Hepatocyte (in vitro differentiated cells): ENCODE results near the gene ARL6IP4. TPM values are rescaled to one million over a fixed set of nuclear protein-coding genes. Genes with fewer than 3 reads are reported as not detected.

Experiments
- DNase-seq: peaks from one replicate; pipeline ENCODE4 v3.0.0-alpha.2; 2016; ENCODE audit warnings: low spot score
- H2AFZ ChIP-seq: fragments of 200-600 bp; sonication (generic); 2 replicates; pipeline ENCODE4 v1.6.0; 2016; ENCODE audit warnings: antibody characterized with exemption, mild to moderate bottlenecking
- H3K27ac ChIP-seq: fragments of 200-600 bp; sonication (generic); 2 replicates; pipeline ENCODE4 v1.5.1; 2016; ENCODE audit warnings: mild to moderate bottlenecking
- H3K27me3 ChIP-seq: fragments of 200-600 bp; sonication (generic); 2 replicates; pipeline ENCODE4 v1.6.1; 2016
- H3K36me3 ChIP-seq: fragments of 200-600 bp; sonication (generic); replicated peaks from 2 replicates; pipeline ENCODE4 v1.5.1; 2016; ENCODE audit warnings: low read depth; ENCODE audit not compliant: insufficient read depth
- H3K4me1 ChIP-seq: fragments of 200-600 bp; sonication (generic); 2 replicates; pipeline ENCODE4 v1.5.1; 2016; ENCODE audit warnings: mild to moderate bottlenecking, moderate library complexity; ENCODE audit not compliant: insufficient read depth
- H3K4me2 ChIP-seq: fragments of 200-600 bp; sonication (generic); 2 replicates; pipeline ENCODE4 v1.6.0; 2016
- H3K4me3 ChIP-seq: fragments of 200-600 bp; sonication (generic); 2 replicates; pipeline ENCODE4 v1.5.1; 2016; ENCODE audit warnings: mild to moderate bottlenecking
- H3K79me2 ChIP-seq: fragments of 200-600 bp; sonication (generic); 2 replicates; pipeline ENCODE4 v1.6.0; 2017; ENCODE audit warnings: mild to moderate bottlenecking
- H3K9me2 ChIP-seq: fragments of 200-600 bp; sonication (generic); replicated peaks from 2 replicates; pipeline ENCODE4 v1.6.0; 2017; ENCODE audit warnings: mild to moderate bottlenecking; ENCODE audit not compliant: insufficient read depth
- H3K9me3 ChIP-seq: fragments of 200-600 bp; sonication (generic); 2 replicates; pipeline ENCODE4 v1.5.1; 2016; ENCODE audit warnings: low read depth, mild to moderate bottlenecking
- H4K20me1 ChIP-seq: fragments of 200-600 bp; sonication (generic); 2 replicates; pipeline ENCODE4 v1.6.0; 2016; ENCODE audit warnings: mild to moderate bottlenecking; ENCODE audit not compliant: insufficient read depth, poor library complexity, severe bottlenecking
- CTCF ChIP-seq: fragments of 200-600 bp; sonication (generic); IDR thresholded peaks from 2 replicates; pipeline ENCODE4 v1.5.1; 2016; ENCODE audit warnings: antibody characterized with exemption, mild to moderate bottlenecking; ENCODE audit not compliant: poor library complexity
- EZH2 ChIP-seq: fragments of 200-600 bp; sonication (generic); IDR thresholded peaks from 2 replicates; pipeline ENCODE4 v1.6.1; 2016; ENCODE audit warnings: antibody characterized with exemption, mild to moderate bottlenecking, borderline replicate concordance
- EZH2phosphoT487 ChIP-seq: fragments of 200-600 bp; sonication (generic); IDR thresholded peaks from one replicate; pipeline ENCODE4 v1.6.1; 2018; ENCODE audit warnings: antibody characterized with exemption, mild to moderate bottlenecking, low read depth, moderate library complexity; ENCODE audit not compliant: unreplicated experiment, severe bottlenecking
- WGBS: methylation state at CpG from one replicate; pipeline ENCODE4 v1.1.6; 2016; ENCODE audit warnings: low lambda C conversion rate; ENCODE audit errors: missing lambda C conversion rate; 5-methylcytosine and 5-hydroxymethylcytosine counted together
- polyA plus RNA-seq: library from polyadenylated mRNA; unstranded; fragments of >200 nt; fragmentation: Nextera tagmentation; extraction: Ambion mirVana; gene quantifications from 2 replicates; pipeline ENCODE4 v1.2.1, GENCODE V29; 2016
- total RNA-seq: library from RNA; depleted of rRNA; stranded (reverse); fragments of >200 nt; gene quantifications from 2 replicates; pipeline ENCODE4 v1.2.3, GENCODE V29; 2014

The ARL6IP4 gene
- total and polyA plus RNA-seq, 2 experiments from 2014 or later: 138 to 248 TPM

GRCh38 chr12:123004287-123004686 is 23.8 kb downstream of the ARL6IP4 start:
- Histone ChIP-seq H3K79me2 (no peaks in the 10 kb centered on the region), H3K4me2 (no peak overlapping the region), H2AFZ (no peak overlapping the region), H3K9me2 (no peaks in the 10 kb centered on the region), H3K27ac (no peak overlapping the region), H3K27me3 (no peaks in the 10 kb centered on the region), H4K20me1 (no peaks in the 10 kb centered on the region), H3K9me3 (no peaks in the 10 kb centered on the region), H3K36me3 (no peaks in the 10 kb centered on the region), H3K4me3 (no peak overlapping the region), H3K4me1 (no peaks in the 10 kb centered on the region)
- no peak for TF ChIP-seq CTCF
- no peak for TF ChIP-seq EZH2
- no peak for TF ChIP-seq EZH2phosphoT487
- DNase-seq: no peak
- WGBS: 91% methylated on average over 14 of the region's 14 CpGs

GRCh38 chr12:123005081-123005626 is 24.7 kb downstream of the ARL6IP4 start:
- 96% methylated on average over 22 of the region's 22 CpGs for WGBS
- H3K4me3 ChIP-seq: no peak overlapping the region
- no peaks in the 10 kb centered on the region for H3K4me1 ChIP-seq
- no peak for DNase-seq
- H3K27ac ChIP-seq: no peak overlapping the region
- H3K4me2 ChIP-seq: no peak overlapping the region
- H4K20me1 ChIP-seq: no peaks in the 10 kb centered on the region
- no peaks in the 10 kb centered on the region for H3K27me3 ChIP-seq
- H2AFZ ChIP-seq: no peak overlapping the region
- no peaks in the 10 kb centered on the region for H3K79me2 ChIP-seq
- H3K9me3 ChIP-seq: no peaks in the 10 kb centered on the region
- no peaks in the 10 kb centered on the region for H3K36me3 ChIP-seq
- no peak for TF ChIP-seq CTCF
- no peak for TF ChIP-seq EZH2phosphoT487
- no peak for TF ChIP-seq EZH2
- no peaks in the 10 kb centered on the region for H3K9me2 ChIP-seq

GRCh38 chr12:123006977-123007376 is 26.5 kb downstream of the ARL6IP4 start:
- 80% methylated on average over 12 of the region's 12 CpGs for WGBS

More at GRCh38 chr12:123006977-123007376, 26.5 kb downstream of the ARL6IP4 start:
- H3K36me3 ChIP-seq: no peaks in the 10 kb centered on the region
- no peaks in the 10 kb centered on the region for H3K4me1 ChIP-seq
- no peak overlapping the region for H3K4me2 ChIP-seq
- no peak for TF ChIP-seq EZH2phosphoT487
- no peak for TF ChIP-seq CTCF
- no peak for TF ChIP-seq EZH2
- no peak overlapping the region for H3K27ac ChIP-seq
- no peak overlapping the region for H3K4me3 ChIP-seq
- no peak overlapping the region for H2AFZ ChIP-seq
- no peaks in the 10 kb centered on the region for H3K79me2 ChIP-seq
- no peak for DNase-seq
- H3K27me3 ChIP-seq: no peaks in the 10 kb centered on the region
- no peaks in the 10 kb centered on the region for H3K9me3 ChIP-seq
- no peaks in the 10 kb centered on the region for H3K9me2 ChIP-seq
- no peaks in the 10 kb centered on the region for H4K20me1 ChIP-seq
